HEK293 (cell line): Measurements from ENCODE around the gene DPM1.

ENCODE experiments used
- BCL11A ChIP-seq: fragments of 450-650 bp; formaldehyde crosslinking; IDR thresholded peaks from 2 replicates; pipeline ENCODE4 v1.5.1; 2016; ENCODE audit warnings: low read depth, missing biosample characterization, missing genetic modification characterization
- SP2 ChIP-seq: fragments of 450-650 bp; formaldehyde crosslinking; IDR thresholded peaks from 2 replicates; pipeline ENCODE4 v1.5.1; 2016; ENCODE audit warnings: missing biosample characterization, missing genetic modification characterization
- YY1 ChIP-seq: fragments of 450-650 bp; formaldehyde crosslinking; IDR thresholded peaks from 2 replicates; pipeline ENCODE4 v1.5.1; 2018; ENCODE audit warnings: missing biosample characterization, missing genetic modification characterization
- ZNF10 ChIP-seq: fragments of 450-650 bp; formaldehyde crosslinking; IDR thresholded peaks from 2 replicates; pipeline ENCODE4 v1.5.1; 2017; ENCODE audit warnings: missing biosample characterization, missing genetic modification characterization
- ZNF585B ChIP-seq: fragments of 450-650 bp; formaldehyde crosslinking; IDR thresholded peaks from 2 replicates; pipeline ENCODE4 v1.5.1; 2016; ENCODE audit warnings: missing biosample characterization, missing genetic modification characterization
- ZNF660 ChIP-seq: fragments of 450-650 bp; IDR thresholded peaks from 2 replicates; pipeline ENCODE4 v1.5.1; 2018; ENCODE audit warnings: missing biosample characterization, mild to moderate bottlenecking, missing genetic modification characterization
- ZNF830 ChIP-seq: fragments of 450-650 bp; IDR thresholded peaks from 2 replicates; pipeline ENCODE4 v1.5.0; 2018; ENCODE audit warnings: missing biosample characterization, missing genetic modification characterization, low read depth, mild to moderate bottlenecking, moderate library complexity
- ZSCAN23 ChIP-seq: fragments of 450-650 bp; formaldehyde crosslinking; IDR thresholded peaks from 2 replicates; pipeline ENCODE4 v1.5.1; 2016; ENCODE audit warnings: missing biosample characterization, missing genetic modification characterization
- TF ChIP-seq, protein P1 (sequence below): fragments of 450-650 bp; formaldehyde crosslinking; IDR thresholded peaks from 2 replicates; pipeline ENCODE4 v1.5.1; 2016; ENCODE audit warnings: missing biosample characterization, missing genetic modification characterization
- TF ChIP-seq, protein P2 (sequence below): fragments of 450-650 bp; formaldehyde crosslinking; IDR thresholded peaks from 2 replicates; pipeline ENCODE4 v1.5.1; 2017; ENCODE audit warnings: missing biosample characterization, missing genetic modification characterization

DNA sequence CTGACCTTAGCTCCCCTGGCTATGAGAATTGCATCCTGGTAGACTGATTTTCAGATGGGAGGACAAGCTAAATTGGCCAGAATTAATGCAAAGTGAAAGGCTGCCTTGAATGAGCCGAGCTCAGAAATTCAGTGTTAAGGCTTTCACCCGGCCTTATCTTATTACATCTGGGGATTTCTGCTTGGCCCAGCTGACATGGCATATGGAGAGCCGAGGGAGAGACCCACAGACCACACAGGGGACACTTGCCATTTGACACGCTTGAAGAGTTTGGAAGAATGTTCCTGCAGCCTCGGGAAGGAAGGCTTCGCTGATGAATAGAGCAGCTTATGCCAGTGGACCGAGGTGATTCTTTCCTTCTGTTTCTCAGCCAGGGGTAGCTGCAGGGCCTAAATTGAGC is 9.3 kb upstream of the DPM1 start:
- TF ChIP-seq, protein P1, sequence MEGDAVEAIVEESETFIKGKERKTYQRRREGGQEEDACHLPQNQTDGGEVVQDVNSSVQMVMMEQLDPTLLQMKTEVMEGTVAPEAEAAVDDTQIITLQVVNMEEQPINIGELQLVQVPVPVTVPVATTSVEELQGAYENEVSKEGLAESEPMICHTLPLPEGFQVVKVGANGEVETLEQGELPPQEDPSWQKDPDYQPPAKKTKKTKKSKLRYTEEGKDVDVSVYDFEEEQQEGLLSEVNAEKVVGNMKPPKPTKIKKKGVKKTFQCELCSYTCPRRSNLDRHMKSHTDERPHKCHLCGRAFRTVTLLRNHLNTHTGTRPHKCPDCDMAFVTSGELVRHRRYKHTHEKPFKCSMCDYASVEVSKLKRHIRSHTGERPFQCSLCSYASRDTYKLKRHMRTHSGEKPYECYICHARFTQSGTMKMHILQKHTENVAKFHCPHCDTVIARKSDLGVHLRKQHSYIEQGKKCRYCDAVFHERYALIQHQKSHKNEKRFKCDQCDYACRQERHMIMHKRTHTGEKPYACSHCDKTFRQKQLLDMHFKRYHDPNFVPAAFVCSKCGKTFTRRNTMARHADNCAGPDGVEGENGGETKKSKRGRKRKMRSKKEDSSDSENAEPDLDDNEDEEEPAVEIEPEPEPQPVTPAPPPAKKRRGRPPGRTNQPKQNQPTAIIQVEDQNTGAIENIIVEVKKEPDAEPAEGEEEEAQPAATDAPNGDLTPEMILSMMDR (tag by site-specific recombination) = no peak
- TF ChIP-seq, protein P2, sequence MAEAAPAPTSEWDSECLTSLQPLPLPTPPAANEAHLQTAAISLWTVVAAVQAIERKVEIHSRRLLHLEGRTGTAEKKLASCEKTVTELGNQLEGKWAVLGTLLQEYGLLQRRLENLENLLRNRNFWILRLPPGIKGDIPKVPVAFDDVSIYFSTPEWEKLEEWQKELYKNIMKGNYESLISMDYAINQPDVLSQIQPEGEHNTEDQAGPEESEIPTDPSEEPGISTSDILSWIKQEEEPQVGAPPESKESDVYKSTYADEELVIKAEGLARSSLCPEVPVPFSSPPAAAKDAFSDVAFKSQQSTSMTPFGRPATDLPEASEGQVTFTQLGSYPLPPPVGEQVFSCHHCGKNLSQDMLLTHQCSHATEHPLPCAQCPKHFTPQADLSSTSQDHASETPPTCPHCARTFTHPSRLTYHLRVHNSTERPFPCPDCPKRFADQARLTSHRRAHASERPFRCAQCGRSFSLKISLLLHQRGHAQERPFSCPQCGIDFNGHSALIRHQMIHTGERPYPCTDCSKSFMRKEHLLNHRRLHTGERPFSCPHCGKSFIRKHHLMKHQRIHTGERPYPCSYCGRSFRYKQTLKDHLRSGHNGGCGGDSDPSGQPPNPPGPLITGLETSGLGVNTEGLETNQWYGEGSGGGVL (tag by site-specific recombination) = no peak
- TF ChIP-seq ZNF660 (tag by site-specific recombination) = no peak
- no peak for TF ChIP-seq ZNF585B (tag by site-specific recombination)
- TF ChIP-seq ZNF830 (tag by site-specific recombination) = no peak
- TF ChIP-seq SP2 (tag by site-specific recombination) = no peak
- no peak for TF ChIP-seq ZSCAN23 (tag by site-specific recombination)
- TF ChIP-seq ZNF10 = no peak
- no peak for TF ChIP-seq BCL11A (tag by site-specific recombination)
- TF ChIP-seq YY1 (tag by site-specific recombination) = no peak
